Measurements from ENCODE around the gene ANK2. TPM values are rescaled to one million over a fixed set of nuclear protein-coding genes. Genes with fewer than 3 reads are reported as not detected.

The ANK2 gene
- total RNA-seq, 3 donors from 2014 or later = 0.27 to 0.63 (median 0.34) TPM

DNA sequence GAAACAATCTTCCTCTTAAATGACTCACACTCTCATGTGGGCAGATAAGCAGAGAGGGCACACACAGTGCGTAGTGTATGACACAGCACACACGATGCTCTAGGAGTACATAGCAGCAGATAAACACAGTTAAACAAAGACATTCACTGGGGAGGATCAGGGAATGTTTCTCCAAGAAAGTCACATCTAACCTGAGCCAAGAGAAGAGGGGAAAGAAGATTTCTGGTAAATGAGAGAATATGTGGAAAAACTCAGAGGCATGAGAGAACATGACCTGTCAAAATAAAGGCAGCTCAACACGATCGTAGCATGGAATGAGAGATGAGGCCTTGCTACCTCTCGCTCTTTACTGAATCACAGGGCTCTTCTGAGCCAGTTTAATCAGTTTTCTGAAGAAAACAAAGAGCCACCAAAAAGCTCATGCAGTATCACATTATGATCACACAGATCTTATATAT lies 251.0 kb downstream of the ANK2 start:
- peak; percentile 78 for ATAC-seq
- Mint-ChIP-seq H3K27me3 (ENCODE audit: low read depth) (no peaks in the 10 kb centered on the region), H3K4me3 (no peak overlapping the region)

DNA sequence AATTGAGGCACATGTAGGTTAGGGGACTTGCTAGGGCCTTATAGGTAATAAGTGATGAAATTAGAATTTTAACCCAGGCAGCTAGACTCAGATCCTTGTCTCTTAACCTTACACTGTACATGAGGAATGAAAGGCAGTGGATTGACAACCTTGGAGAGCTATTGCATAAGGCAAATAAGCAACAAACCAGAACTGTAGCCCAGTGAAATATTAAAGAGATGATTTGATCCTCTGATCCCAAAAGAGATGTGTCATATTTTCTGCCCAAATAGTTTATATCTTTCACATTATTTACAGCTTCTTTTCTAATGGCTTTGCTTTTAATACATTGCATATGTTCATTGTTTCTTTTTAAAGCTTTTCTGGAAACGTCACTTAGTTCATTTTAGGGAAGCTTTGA lies 252.6 kb downstream of the ANK2 start:
- DNase-seq (no peak), ATAC-seq (no peak)
- Mint-ChIP-seq H3K36me3 (ENCODE audit: insufficient read depth) (no peaks in the 10 kb centered on the region), H3K27me3 (ENCODE audit: low read depth) (no peaks in the 10 kb centered on the region), H3K4me1 (ENCODE audit: low read depth) (no peaks in the 10 kb centered on the region), H3K9me3 (no peaks in the 10 kb centered on the region), H3K4me3 (no peak overlapping the region)

More for the DNA sequence above, 251.0 kb downstream of the ANK2 start:
- H3K4me1 Mint-ChIP-seq (ENCODE audit: low read depth) = no peaks in the 10 kb centered on the region
- DNase-seq = no peak
- H3K9me3 Mint-ChIP-seq = no peaks in the 10 kb centered on the region
- no peaks in the 10 kb centered on the region for H3K36me3 Mint-ChIP-seq (ENCODE audit: insufficient read depth)

DNA sequence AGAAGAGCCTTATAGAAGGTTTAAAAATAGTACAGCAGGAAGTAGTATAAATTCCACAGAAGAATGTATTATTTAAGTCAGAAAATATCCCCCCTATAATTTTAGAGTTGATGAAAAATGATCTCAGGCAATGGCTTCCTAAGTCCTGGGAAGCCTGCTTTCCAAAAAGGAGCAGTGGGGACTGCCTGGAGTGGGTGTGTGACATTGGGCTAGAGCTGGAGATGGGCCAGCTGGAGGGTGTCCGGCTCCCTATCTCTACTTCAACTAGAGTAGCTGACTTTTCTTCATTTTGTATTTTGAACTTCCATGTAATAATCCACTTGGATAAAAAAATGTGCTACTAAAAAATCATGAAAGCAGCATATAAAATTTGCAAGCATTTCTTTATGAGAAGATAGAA lies 253.9 kb downstream of the ANK2 start:
- no peaks in the 10 kb centered on the region for H3K36me3 Mint-ChIP-seq (ENCODE audit: insufficient read depth)
- ATAC-seq = no peak
- no peaks in the 10 kb centered on the region for H3K4me1 Mint-ChIP-seq (ENCODE audit: low read depth)
- no peak overlapping the region for H3K4me3 Mint-ChIP-seq
- DNase-seq = no peak
- H3K27me3 Mint-ChIP-seq (ENCODE audit: low read depth) = no peaks in the 10 kb centered on the region
- no peaks in the 10 kb centered on the region for H3K9me3 Mint-ChIP-seq

DNA sequence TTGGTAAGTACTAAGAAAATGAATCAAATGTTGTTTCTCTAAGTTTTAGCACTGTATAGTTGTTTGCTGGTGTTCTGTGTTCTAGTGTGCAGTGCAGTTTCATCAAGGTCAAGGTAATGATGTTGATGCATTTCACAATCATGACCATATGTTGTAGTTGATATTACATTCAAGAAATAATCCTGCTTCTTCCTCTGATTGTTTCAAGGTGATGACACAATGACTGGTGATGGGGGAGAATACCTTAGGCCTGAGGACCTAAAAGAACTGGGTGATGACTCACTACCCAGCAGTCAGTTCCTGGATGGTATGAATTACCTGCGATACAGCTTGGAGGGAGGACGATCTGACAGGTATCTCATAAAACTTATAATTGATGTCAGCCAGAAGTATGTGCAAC lies 261.6 kb downstream of the ANK2 start:
- no peaks in the 10 kb centered on the region for H3K9me3 Mint-ChIP-seq
- H3K4me3 Mint-ChIP-seq = no peak overlapping the region
- no peaks in the 10 kb centered on the region for H3K4me1 Mint-ChIP-seq (ENCODE audit: low read depth)
- H3K27me3 Mint-ChIP-seq (ENCODE audit: low read depth) = peaks cover 3% of the 10 kb centered on the region
- no peaks in the 10 kb centered on the region for H3K36me3 Mint-ChIP-seq (ENCODE audit: insufficient read depth)
- ATAC-seq = no peak
- DNase-seq = no peak

DNA sequence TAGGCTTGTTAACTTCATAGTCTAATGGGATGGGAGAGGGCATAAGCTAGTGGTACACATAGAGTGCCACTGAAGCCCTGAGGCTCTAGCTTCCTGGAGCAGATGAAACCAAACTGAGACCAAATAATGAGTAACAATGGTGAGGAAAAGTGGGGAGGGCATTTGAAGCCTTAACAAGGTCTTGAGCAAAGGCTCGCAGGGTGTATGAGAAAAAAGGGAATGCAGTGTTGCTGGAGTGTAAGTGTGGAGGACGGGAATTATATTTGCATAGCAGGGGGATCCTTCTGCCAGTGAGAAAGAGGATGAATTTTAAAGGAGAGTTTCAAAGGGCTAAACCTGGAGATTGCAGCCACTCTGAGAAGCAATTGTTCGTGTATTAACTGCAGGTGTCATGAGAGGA lies 263.1 kb downstream of the ANK2 start:
- H3K27me3 Mint-ChIP-seq (ENCODE audit: low read depth) = peaks cover 3% of the 10 kb centered on the region
- ATAC-seq (no peak), DNase-seq (no peak)
- H3K9me3 Mint-ChIP-seq = no peaks in the 10 kb centered on the region
- H3K4me3 Mint-ChIP-seq = no peak overlapping the region
- no peaks in the 10 kb centered on the region for H3K36me3 Mint-ChIP-seq (ENCODE audit: insufficient read depth)
- H3K4me1 Mint-ChIP-seq (ENCODE audit: low read depth) = peaks cover 7% of the 10 kb centered on the region

DNA sequence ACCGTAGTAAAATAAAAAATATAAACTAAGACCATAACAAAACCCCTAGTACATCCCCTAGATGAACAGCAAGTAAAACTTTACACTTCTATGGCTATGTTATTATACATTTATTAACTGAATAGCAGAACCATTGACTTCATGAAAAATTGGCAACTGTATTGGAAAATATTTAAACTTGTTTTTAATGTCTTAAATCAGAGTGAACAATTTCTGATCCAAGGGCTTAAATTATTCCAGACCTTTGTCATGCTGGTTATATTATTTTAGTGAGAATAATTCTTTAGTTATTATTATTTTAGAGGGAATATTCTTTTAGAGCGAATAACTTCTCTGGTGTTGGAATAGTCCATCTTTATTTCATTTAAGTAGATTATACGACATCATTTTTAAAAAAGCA lies 265.0 kb downstream of the ANK2 start:
- Mint-ChIP-seq H3K4me3 (no peak overlapping the region), H3K36me3 (ENCODE audit: insufficient read depth) (no peaks in the 10 kb centered on the region), H3K9me3 (no peaks in the 10 kb centered on the region), H3K27me3 (ENCODE audit: low read depth) (peaks cover 3% of the 10 kb centered on the region), H3K4me1 (ENCODE audit: low read depth) (peaks cover 8% of the 10 kb centered on the region)
- DNase-seq (no peak), ATAC-seq (no peak)

DNA sequence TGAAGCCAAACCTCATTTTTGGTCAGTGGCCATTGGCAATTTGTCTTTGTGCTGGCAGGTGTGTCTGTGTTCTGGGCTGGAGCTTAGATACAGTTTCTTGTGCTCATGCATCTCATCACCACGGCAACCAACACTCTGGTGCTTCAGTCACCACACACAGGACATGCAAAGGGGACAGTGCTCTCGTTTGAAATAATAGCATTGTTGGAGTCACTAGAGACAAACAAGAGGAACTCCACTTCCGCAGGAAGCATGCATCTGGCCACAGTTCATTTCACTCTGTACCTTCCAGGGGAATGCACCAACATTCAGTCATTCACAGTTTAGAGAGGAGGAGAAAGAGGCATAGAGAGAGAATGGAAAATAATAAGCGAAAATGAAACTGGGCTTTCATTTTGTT lies 267.4 kb downstream of the ANK2 start:
- DNase-seq (no peak), ATAC-seq (peak; percentile 52 to 58)
- H3K4me3 Mint-ChIP-seq = no peak overlapping the region
- H3K36me3 Mint-ChIP-seq (ENCODE audit: insufficient read depth) = no peaks in the 10 kb centered on the region
- H3K4me1 Mint-ChIP-seq (ENCODE audit: low read depth) = peaks cover 8% of the 10 kb centered on the region
- no peaks in the 10 kb centered on the region for H3K27me3 Mint-ChIP-seq (ENCODE audit: low read depth)
- no peaks in the 10 kb centered on the region for H3K9me3 Mint-ChIP-seq

DNA sequence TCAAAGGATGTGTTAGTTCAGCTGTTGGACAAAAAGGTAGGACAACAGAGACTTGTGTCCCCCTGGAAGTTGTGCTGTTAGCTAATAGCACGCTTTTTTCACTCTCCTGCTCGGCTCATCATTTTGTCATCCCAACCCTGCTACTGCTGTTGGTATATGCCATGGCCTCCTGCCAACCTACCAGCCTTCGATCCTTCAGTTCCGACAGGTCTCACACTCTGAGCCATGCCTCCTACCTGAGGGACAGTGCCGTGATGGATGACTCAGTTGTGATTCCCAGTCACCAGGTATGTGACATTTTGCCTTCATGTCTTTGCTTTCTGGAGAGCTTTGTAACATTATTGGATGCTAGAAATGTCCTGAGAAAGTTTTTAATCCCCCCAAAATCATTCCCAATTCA lies 268.1 kb downstream of the ANK2 start:
- H3K4me1 Mint-ChIP-seq (ENCODE audit: low read depth) = peaks cover 8% of the 10 kb centered on the region
- H3K36me3 Mint-ChIP-seq (ENCODE audit: insufficient read depth) = no peaks in the 10 kb centered on the region
- no peaks in the 10 kb centered on the region for H3K27me3 Mint-ChIP-seq (ENCODE audit: low read depth)
- no peak for ATAC-seq
- H3K4me3 Mint-ChIP-seq = no peak overlapping the region
- H3K9me3 Mint-ChIP-seq = no peaks in the 10 kb centered on the region
- DNase-seq = no peak

DNA sequence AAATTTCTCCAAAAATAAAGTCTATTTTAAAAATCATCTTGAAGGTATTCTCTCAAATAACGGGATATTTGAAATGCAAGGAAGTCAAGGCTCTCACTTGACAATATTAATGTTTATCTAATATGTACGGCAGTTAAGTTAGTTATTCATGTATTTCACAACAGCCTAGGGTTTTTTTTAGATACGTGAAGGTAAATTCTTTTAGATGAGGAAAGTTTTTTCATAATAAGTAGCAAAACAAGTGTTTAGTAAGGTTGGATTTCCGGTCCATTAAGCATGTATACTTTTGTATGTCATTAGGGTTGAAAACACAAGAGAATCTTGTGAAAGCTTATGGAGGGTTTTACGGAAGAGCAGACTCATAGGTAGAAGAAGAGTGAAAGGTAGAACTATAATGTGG lies 273.3 kb downstream of the ANK2 start:
- H3K36me3 Mint-ChIP-seq (ENCODE audit: insufficient read depth) = no peaks in the 10 kb centered on the region

DNA sequence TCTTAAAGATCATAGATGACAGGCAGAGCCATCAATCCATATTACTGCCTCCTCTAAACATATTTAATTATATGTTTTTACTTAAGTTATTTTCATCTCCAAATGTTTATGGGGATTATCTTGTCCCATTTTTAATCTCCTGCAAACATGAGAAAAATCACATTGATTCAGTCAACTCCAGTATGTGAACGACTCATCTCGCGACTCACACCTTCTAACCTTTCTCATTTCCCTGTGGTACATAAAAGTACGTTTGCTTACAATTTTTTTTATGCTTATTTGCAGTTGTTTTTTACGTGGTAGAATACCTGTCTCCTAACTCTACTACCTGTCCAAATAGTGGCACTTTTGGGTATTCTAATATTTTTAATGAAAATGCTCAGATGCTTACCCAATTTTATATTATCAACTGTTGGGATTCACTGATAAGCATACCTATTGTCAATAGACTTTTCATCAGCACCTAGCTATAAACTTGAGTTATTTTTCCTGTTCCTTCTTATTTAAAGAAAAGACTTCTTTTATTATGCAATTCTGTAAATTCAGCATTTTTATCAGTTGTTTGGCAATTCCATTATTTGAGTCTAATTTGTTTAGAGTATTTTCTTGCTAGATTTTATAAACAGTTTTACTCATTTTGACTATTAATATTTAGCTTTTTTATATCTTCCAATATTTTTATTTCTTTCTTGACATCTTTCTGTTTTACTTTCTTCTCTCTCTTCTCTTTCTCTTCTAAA lies 276.6 kb downstream of the ANK2 start:
- Mint-ChIP-seq H3K4me3 (no peak overlapping the region), H3K36me3 (ENCODE audit: insufficient read depth) (no peaks in the 10 kb centered on the region), H3K27me3 (ENCODE audit: low read depth) (peaks cover 7% of the 10 kb centered on the region), H3K9me3 (no peaks in the 10 kb centered on the region), H3K4me1 (ENCODE audit: low read depth) (no peaks in the 10 kb centered on the region)
- no peak for ATAC-seq
- no peak for DNase-seq

More for the DNA sequence above, 273.3 kb downstream of the ANK2 start:
- ATAC-seq (no peak), DNase-seq (no peak)
- Mint-ChIP-seq H3K4me1 (ENCODE audit: low read depth) (no peaks in the 10 kb centered on the region), H3K9me3 (no peaks in the 10 kb centered on the region), H3K27me3 (ENCODE audit: low read depth) (peaks cover 5% of the 10 kb centered on the region), H3K4me3 (no peak overlapping the region)

DNA sequence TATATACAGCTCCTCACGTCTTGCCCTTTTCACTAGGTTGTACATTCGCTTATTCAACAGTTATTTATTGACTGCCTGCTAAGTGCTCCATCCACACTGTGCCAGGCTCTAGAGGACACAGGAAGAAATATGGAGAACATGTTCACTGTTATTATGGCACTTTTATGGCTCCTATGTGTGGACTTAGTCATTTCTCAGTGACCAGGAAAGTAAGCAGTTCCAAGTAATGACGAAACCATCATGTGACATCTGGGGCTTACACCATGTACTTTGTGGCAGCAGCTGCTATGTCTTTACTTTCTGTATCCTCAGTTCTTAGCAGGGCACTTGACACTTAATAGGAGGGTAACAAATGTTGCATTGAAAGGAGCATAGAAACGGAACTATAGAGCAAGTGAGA lies 278.0 kb downstream of the ANK2 start:
- ATAC-seq = no peak
- no peak for DNase-seq
- Mint-ChIP-seq H3K36me3 (ENCODE audit: insufficient read depth) (no peaks in the 10 kb centered on the region), H3K9me3 (no peaks in the 10 kb centered on the region), H3K4me3 (no peak overlapping the region), H3K4me1 (ENCODE audit: low read depth) (no peaks in the 10 kb centered on the region), H3K27me3 (ENCODE audit: low read depth) (peaks cover 7% of the 10 kb centered on the region)

DNA sequence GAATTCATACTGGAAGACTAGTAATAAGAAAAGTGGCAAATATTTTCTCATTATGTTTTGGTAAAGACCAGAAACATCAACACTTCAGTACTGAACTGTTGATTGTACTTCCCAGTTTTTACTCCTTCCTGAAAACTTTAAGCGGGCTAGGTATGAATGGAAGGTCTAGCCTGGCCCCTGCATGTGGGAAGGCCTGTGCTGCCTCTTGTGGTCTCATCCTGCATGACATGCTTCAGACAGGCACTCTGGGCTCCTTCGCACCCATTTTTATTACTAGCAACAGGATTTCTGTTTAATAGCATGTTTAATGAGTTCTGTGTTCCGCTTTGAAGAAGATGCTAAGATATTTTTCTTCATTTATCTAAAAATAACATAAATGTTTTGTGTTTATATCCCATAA lies 279.1 kb downstream of the ANK2 start:
- Mint-ChIP-seq H3K4me1 (ENCODE audit: low read depth) (no peaks in the 10 kb centered on the region), H3K27me3 (ENCODE audit: low read depth) (peaks cover 6% of the 10 kb centered on the region), H3K4me3 (no peak overlapping the region), H3K36me3 (ENCODE audit: insufficient read depth) (no peaks in the 10 kb centered on the region), H3K9me3 (no peaks in the 10 kb centered on the region)
- ATAC-seq (peak in 1 of 2 donors; percentile 41), DNase-seq (no peak)

DNA sequence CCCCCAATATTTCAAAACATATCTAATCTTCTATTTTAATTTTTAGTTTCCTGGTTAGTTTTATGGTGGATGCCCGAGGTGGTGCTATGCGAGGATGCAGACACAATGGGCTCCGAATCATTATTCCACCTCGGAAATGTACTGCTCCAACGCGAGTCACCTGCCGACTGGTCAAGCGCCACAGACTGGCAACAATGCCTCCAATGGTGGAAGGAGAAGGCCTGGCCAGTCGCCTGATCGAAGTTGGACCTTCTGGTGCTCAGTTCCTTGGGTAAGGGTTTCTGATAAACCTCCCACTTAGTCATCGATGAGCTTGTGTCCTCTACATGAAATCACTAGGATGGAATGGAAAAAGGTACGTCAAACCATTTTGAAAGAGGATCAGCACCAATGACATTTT lies 280.7 kb downstream of the ANK2 start:
- no peak for DNase-seq
- no peak for ATAC-seq
- H3K4me3 Mint-ChIP-seq = no peak overlapping the region
- peaks cover 3% of the 10 kb centered on the region for H3K27me3 Mint-ChIP-seq (ENCODE audit: low read depth)
- H3K9me3 Mint-ChIP-seq = no peaks in the 10 kb centered on the region
- H3K4me1 Mint-ChIP-seq (ENCODE audit: low read depth) = no peaks in the 10 kb centered on the region
- no peaks in the 10 kb centered on the region for H3K36me3 Mint-ChIP-seq (ENCODE audit: insufficient read depth)

DNA sequence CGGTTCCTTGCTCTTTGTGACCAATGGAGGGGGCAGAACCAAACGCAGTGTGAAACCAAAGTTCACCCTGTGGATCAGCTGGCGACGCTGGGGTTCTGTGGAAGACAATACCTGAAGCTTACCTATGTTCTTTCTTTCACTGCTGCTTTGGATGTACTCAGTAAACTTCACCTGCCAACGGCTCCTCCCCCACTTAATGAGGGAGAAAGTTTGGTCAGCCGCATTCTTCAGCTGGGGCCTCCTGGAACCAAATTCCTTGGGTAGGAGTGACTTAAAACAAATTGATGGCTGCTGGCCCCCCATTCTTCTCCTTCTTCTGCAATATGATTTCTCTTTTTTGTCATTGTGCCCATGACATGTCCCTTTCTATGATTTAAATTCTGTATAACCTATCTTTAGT lies 282.4 kb downstream of the ANK2 start:
- Mint-ChIP-seq H3K4me3 (no peak overlapping the region), H3K9me3 (no peaks in the 10 kb centered on the region), H3K4me1 (ENCODE audit: low read depth) (no peaks in the 10 kb centered on the region), H3K36me3 (ENCODE audit: insufficient read depth) (no peaks in the 10 kb centered on the region), H3K27me3 (ENCODE audit: low read depth) (peaks cover 2% of the 10 kb centered on the region)
- DNase-seq = no peak
- ATAC-seq = no peak

DNA sequence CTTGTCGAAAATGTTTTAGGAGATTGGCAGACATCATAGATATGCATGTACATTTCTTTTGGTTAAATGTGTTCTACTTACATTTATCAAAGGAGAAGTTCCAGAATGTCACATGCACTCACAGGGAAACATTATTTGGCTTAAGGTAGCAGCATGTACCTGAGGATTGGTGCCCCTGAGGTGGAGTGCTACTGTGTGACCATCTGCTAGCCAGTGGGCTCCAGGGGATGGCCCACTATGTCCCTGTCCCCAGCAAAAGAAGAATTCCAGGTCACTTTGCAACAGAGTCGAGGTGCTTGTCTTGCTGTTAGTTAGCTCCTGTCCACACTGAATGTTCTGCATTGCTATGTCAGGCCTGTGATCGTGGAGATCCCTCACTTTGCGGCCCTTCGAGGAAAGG lies 283.2 kb downstream of the ANK2 start:
- H3K36me3 Mint-ChIP-seq (ENCODE audit: insufficient read depth) = no peaks in the 10 kb centered on the region
- no peaks in the 10 kb centered on the region for H3K4me1 Mint-ChIP-seq (ENCODE audit: low read depth)
- no peak for DNase-seq
- H3K4me3 Mint-ChIP-seq = no peak overlapping the region
- H3K9me3 Mint-ChIP-seq = no peaks in the 10 kb centered on the region
- peaks cover 4% of the 10 kb centered on the region for H3K27me3 Mint-ChIP-seq (ENCODE audit: low read depth)
- no peak for ATAC-seq
